ENCODE data around the gene TRAPPC11. TPM values are rescaled to one million over a fixed set of nuclear protein-coding genes. Genes with fewer than 3 reads are reported as not detected.
A peak's percentile ranks its signal among the peaks of the same experiment; 100 is the strongest.

The TRAPPC11 gene
- total and polyA plus RNA-seq, 8 donors = 8.6 to 19.2 (median 16.0) TPM

DNA sequence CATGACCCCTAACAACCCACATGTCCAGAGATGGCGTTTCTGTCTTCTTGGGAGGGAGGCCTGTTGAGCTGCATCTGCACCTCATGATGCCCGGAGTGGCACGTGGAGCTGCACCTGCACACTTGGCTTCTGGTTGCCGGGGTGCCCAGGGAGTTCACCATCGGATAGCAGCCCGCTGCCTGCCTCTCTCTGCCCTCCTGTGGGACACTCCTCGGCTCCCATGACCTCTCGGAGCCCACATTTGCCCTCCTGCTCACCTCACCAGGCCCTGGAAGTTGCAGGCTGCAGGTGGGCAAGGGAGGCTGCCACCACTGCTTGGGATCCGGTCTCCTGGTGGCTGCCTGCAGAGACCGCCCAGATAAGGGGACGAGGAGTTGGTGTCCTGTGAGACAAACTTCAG lies 74.1 kb downstream of the TRAPPC11 start:
- H3K27ac ChIP-seq = no peak overlapping the region

DNA sequence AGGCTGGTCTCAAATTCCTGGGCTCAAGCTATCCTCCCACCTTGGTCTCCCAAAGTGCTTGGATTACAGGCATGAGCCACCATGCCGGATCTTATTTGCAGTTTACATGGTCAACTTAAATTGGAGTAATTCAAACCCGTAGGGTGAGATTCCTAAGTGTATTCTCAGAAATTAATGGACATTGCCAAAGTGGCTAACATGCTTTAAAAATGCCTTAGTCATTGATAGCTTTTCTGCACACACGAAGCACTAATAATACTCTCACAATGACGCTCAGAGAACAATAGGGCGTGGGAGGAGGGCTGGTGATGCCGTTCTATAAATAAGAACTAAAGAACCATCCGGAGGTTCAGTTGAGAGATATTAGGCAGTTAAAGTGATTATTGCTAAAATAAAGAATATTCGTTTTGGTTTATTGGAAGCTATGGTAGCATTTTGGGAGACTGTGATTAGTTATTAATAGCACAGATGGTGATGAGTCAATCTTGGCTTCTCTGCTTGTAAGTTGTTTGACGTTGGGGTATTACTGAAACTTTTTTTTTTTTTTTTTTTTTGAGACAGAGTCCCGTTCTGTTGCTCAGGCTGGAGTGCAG lies 79.1 kb downstream of the TRAPPC11 start:
- no peaks in the 10 kb centered on the region for H3K36me3 ChIP-seq
- DNase-seq (no peak), ATAC-seq (no peak), FAIRE-seq (no peak)
- WGBS, 2 donors = 46 to 58% methylated on average over 10 of the region's 10 CpGs
- intact Hi-C loops (cut with DNase I) = no loop called here
- H3K9me3 ChIP-seq = no peaks in the 10 kb centered on the region
- no peaks in the 10 kb centered on the region for H3K27me3 ChIP-seq
- no peak overlapping the region for H3K4me3 ChIP-seq
- H3K4me1 ChIP-seq = no peaks in the 10 kb centered on the region
- TF ChIP-seq, protein P1, sequence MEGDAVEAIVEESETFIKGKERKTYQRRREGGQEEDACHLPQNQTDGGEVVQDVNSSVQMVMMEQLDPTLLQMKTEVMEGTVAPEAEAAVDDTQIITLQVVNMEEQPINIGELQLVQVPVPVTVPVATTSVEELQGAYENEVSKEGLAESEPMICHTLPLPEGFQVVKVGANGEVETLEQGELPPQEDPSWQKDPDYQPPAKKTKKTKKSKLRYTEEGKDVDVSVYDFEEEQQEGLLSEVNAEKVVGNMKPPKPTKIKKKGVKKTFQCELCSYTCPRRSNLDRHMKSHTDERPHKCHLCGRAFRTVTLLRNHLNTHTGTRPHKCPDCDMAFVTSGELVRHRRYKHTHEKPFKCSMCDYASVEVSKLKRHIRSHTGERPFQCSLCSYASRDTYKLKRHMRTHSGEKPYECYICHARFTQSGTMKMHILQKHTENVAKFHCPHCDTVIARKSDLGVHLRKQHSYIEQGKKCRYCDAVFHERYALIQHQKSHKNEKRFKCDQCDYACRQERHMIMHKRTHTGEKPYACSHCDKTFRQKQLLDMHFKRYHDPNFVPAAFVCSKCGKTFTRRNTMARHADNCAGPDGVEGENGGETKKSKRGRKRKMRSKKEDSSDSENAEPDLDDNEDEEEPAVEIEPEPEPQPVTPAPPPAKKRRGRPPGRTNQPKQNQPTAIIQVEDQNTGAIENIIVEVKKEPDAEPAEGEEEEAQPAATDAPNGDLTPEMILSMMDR (IDR thresholded peaks at IDR 0.05) = no peak
- H3K27ac ChIP-seq = no peak overlapping the region

More for the DNA sequence above, 74.1 kb downstream of the TRAPPC11 start:
- FAIRE-seq (no peak), DNase-seq (no peak), ATAC-seq (no peak)
- intact Hi-C loops (cut with DNase I) = no loop called here
- TF ChIP-seq, protein P1 (IDR thresholded peaks at IDR 0.05) = no peak
- Histone ChIP-seq H3K9me3 (no peaks in the 10 kb centered on the region), H3K36me3 (no peaks in the 10 kb centered on the region), H3K4me3 (no peak overlapping the region), H3K27me3 (no peaks in the 10 kb centered on the region), H3K4me1 (no peaks in the 10 kb centered on the region)
- 81 to 86% methylated on average over 11 of the region's 11 CpGs for WGBS, 2 donors

DNA sequence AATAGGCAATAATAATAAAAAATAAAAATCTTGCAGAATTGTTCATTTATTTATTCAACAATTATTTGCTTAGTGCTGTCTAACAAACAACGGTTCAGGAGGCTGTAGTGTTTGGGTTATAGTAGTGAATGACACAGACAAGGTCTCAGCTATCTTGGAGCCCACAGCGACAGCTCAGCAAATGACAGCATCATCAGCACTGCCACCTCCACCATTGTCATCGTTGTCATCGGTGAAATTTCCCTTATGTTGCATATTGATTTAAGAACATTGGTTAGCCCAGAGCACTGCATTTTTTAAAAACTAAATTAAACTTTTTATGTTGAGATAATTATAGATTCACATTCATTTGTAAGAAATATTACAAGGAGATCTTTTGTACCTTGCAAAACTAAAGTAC lies 79.9 kb downstream of the TRAPPC11 start:
- Histone ChIP-seq H3K27me3 (no peaks in the 10 kb centered on the region), H3K4me3 (no peak overlapping the region), H3K27ac (no peak overlapping the region), H3K36me3 (no peaks in the 10 kb centered on the region), H3K4me1 (no peaks in the 10 kb centered on the region), H3K9me3 (no peaks in the 10 kb centered on the region)
- intact Hi-C loops (cut with DNase I) = no loop called here
- no peak for FAIRE-seq
- ATAC-seq = no peak
- TF ChIP-seq, protein P1 (IDR thresholded peaks at IDR 0.05) = no peak
- no peak for DNase-seq
- WGBS, 2 donors = 79 to 83% methylated on average over 4 of the region's 4 CpGs

DNA sequence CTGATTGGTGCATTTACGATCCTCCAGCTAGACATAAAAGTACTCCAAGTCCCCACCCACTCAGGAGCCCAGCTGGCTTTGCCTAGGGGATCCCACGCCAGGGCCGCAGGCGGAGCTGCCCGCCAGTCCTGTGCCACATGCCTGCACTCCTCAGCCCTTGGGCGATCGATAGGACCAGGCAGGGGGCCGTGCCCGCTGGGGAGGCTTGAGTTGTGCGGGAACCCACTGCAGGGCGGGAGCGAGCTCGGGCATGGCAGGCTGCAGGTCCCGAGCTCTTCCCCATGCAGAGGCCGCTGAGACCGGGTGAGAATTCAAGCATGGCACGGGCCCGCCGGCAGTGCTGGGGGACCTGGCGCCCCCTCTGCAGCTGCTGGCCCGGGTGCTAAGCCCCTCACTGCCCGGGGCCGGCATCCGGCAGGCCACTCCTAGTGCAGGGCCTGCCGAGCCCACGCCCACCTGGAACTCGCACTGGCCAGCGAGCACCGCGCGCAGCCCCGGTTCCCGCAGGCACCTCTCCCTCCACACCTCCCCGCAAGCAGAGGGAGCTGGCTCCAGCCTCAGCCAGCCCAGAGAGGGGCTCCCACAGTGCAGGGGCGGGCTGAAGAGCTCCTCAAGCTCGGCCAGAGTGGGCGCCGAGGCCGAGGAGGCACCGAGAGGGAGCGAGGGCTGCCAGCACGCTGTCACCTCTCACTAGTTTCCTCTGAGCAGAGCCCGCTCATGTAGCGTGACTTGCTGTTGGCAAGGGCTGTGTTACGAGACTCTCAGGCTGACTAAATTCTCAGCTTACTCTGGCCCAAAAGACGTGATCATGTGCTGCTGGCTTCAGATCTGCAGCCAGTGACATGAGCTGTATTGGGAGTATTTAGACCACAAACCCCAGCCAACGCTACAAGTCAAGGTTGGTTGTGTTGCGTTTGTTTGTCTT lies 87.5 kb downstream of the TRAPPC11 start:
- no peaks in the 10 kb centered on the region for H3K27me3 ChIP-seq
- WGBS, 2 donors = 89% methylated on average over 42 to 48 of the region's 48 CpGs
- ATAC-seq (peak in 3 of 4 donors; percentile 70 to 72 (median 71)), FAIRE-seq (no peak), DNase-seq (peak in 2 of 6 donors; percentile 31 to 70)
- H3K27ac ChIP-seq = peak overlapping the region in 1 of 4 donors; percentile 2
- intact Hi-C loops (cut with DNase I) = no loop called here
- no peak overlapping the region for H3K4me3 ChIP-seq
- no peaks in the 10 kb centered on the region for H3K36me3 ChIP-seq
- no peaks in the 10 kb centered on the region for H3K9me3 ChIP-seq
- TF ChIP-seq, protein P1 (IDR thresholded peaks at IDR 0.05) = no peak
- peaks cover 0 to 7% (median 0%) of the 10 kb centered on the region in 3 donors for H3K4me1 ChIP-seq

Data from pancreas (tissue), 10 donors.